GM04504 (cell line): Measurements from ENCODE around the gene CASKIN2.
"Not testable (repeated sequence)": the region's sequence is repeated elsewhere in the genome, so short reads cannot be mapped to it uniquely, and the experiment has no call there.

Experiments
- DNase-seq: peaks from one replicate; pipeline ENCODE4 v3.0.0-alpha.2; 2012; ENCODE audit warnings: low read depth

Gene CASKIN2

DNA sequence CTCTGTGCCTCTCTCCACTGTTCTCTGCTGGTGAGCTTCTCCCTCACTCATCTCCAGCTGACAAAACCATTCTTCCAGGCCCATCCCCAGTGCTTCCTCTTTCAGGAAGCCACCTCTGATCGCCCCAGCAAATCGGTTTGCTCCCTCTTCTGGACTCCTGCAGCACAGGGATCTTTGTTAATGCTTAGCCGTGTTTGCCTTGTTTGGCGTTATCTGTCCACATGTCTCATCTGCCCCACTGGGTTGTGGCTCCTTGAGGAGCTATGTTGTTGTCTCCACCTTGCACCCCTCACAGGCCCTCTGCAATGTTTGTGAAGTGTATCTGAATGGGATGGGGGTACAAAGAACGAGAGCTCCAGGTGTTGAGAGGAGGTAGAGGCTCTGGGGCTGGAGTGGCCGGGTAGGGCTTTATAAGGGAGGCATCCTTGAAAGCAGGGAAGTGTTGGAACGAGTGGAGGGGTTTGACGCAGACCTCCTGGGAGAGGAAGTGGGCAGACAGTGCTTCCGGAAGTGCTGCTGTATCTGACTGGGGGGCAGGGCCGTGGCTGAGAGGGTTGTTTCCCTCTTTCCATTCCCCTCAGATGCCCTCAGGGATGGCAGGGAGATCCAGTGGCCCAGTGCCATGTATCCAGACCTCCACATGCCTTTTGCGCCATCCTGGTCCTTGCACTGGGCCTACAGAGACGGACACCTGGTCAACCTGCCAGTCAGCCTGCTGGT is 27.8 kb downstream of the CASKIN2 start:
- DNase-seq: no peak

DNA sequence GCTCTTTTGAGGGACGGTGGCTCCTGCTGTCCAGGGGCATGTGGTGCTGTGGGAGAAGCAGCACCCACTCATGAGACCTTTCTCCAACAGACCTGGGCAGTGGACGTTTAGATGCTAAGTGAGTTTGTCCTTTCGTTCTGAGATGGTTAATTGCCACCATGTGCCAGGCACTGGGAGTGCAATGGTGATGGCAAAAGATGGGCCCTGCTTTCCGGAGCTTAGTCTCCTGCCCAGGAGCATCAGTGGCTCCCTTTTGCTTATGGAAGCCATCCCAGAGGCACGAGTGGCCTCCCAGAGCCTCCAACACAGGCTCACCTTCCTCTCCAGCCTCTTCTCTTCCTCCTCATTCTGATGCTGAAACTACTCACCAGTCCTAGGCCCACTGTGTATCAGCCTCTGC is 28.4 kb downstream of the CASKIN2 start:
- DNase-seq: no peak

DNA sequence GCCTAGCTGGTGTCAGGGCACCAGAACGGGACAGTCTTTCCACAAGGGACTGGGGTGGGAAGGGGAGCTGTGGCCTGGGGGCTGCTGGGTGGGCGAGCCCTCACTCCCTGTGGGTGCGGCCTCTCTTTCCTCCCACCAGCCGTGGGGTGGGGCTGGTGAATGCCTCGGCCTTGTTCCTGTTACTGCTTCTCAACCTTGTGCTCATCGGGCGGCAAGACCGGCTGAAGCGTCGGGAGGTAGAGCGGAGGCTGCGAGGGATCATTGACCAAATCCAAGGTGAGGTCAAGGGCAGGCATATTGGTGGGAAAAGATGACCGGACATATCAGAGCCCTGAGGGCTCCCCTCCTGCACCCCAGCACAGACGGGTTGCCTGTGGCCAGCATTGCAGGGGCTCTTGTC is 29.2 kb downstream of the CASKIN2 start:
- no peak for DNase-seq

DNA sequence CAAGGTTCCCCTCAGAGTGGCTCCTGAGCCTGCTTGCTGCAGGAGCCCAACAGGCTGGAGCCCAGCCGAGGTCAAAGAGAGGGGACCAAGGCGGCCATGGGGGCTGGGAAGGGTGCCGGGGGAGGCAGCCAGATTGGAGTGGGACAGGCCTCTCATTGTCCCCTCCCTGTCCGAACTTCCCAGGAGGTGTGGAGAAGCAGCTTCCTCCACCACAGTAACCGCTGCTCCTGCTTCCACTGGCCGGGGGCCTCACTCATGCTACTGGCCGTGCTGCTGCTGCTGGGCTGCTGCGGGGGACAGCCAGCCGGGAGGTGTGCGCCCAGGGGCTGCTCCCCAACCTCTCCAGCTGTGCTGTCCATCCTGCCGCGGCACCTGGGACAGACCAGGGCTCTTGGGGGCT is 29.6 kb downstream of the CASKIN2 start:
- no peak for DNase-seq

DNA sequence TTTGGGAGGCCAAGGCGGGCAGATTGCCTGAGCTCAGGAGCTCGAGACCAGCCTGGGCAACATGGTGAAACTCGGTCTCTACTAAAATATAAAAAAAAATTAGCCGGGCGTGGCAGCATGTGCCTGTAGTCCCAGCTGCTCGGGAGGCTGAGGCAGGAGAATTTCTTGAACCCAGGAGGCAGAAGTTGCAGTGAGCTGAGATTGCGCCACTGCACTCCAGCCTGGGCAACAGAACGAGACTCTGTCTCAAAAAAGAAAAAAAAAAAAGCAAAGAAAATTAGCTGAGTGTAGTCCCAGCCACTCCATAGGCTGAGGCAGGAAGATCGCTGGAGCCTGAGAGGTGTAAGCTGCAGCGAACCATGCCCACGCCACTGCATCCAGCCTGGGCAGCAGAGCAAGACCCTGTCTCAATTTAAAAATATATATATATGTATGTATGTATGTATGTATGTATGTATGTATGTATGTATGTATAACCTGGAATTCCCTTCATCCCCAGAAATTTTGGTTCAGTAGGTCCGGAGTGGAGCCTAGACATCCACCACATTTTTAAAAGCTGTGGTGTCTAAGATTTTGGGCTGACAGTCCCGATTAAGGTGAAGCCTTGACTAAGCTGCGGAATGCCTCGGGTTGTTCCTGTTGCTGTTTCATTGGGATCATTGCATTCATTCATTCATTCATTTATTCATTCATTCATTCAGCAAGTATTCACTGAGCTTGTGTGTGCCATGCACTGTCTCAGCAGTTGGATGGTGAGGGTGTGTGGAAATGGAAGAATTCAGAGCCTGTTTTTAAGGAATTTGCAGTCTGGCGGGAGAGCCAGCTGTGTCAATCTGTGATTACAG is 33.0 kb downstream of the CASKIN2 start:
- no peak for DNase-seq

DNA sequence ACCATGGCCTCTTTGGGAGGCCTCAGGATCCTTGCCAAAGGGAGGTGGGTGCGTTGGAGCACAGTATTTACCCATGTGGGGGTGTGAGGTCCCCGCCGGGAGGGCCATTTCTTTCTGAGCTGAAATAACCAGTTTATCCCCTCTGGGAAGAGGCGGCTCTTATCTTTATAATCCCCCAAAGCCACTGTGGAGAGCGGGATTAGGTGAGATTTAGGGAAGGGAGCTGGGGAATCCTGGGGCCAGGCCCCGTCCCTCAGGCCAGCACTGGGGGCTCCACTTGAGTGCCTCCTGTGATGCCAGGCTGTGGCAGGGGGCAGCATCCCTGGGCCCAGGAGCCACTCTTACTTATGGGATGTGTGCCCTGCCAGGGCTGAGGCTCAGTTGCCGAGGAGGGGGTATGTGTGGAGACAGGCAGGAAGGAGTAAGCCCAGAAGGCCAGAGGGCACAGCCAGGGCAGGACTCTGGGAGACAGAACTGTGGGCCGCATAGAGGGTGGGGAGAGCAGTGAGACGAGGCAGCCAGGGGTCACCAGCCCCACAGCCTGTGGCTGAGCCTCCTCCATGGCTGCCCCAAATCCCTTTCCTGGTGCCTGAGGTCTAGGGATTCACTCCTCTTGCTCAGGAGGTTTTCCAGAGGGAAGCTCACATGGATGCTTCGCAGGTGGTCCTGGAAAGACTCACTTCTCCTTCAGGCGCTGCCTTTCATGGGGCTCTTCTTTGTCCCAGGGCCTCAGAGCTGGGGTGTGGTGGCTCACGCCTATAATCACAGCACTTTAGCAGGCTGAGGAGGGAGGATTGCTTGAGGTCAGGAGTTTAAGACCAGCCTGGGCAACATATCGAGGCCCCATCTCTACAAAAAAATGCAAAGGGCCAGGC is 33.9 kb downstream of the CASKIN2 start:
- no peak for DNase-seq

DNA sequence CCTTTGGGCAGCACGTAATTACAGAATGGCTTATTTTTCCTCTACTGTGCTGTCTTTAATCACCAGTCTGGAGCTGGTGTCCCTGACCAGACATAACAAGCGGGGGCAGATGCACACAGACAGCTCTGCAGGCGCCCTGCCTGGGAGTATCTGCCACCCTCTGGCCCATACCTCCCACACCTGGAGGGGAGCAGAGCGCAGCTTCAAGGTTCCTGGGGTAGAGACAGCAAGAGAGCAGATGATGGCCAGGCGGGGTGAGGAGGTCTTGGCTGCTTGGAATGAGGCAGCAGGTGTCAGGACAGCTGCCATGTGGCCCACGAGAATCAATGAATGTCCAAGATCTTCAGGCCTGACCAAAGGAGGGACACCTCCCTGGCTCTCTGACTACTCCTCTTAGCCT is 35.1 kb downstream of the CASKIN2 start:
- no peak for DNase-seq

DNA sequence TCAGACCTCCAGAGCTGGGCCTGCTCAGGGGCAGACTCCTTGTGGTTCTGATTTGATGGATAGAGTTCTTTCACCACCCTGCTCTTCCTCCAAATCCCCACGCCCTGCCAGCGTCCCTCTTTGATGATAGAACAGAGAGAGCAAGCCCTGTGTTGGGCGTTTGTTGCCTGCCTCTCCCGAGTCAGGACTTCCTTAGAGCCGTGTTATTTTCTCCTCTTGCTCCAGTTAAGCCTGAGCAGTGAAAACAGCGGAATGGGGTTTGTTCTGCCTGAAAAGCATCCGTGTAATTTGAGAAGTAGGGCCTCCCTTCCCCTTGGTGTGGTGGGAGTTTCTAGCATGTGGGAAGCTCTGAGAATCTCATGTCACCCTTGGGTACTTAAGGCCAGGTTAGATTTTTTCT is 36.8 kb downstream of the CASKIN2 start:
- DNase-seq: no peak

DNA sequence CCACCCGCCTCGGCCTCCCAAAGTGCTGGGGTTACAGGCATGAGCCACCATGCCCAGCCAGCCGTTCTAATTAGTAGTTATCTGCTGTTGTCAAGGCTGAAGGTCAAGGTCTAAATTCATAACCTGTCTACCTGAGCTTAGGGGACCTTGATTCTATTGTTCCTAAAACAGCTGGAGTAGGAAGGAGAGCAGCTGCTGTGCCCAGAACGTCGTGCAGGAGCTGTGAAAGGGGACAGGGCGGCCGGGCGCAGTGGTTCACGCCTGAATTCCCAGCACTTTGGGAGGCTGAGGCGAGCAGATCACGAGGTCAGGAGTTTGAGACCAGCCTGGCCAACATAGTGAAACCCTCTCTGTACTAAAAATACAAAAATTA is 37.9 kb downstream of the CASKIN2 start:
- not testable (repeated sequence) for DNase-seq

DNA sequence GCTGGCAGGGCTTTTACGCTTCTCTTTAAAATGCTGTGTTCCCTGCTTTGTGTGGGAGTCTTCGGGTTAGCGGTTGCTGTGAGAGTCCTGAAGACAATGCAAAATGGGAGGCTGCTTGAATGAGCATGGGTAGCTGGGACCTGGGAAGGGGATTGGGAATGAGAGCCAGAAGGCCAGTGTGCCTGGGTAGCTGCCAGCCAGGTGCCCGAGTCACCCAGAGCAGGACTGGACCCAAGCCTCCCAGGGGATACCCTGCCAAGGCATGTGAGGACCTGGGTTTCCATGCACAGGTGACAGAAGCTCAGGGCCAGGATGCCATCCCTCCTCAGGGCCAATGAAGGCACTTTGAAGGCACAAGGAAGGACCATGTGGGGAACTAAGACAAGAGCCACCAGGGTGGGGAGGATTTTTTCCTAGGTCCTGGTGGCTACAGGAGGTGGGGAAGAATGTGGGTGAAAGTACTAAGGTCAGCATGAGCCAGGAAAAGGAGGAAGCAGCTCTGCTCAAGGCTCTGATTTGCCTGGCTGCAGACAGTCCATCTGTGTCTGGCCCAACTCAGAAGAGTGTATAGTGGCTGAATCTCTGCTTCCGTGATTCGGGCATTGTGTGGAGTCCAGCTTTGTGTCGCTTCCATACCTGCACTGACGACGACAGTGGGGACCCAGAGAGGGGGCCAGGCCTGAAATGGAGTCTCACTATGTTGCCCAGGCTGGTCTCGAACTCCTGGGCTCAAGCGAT is 38.4 kb downstream of the CASKIN2 start:
- no peak for DNase-seq

DNA sequence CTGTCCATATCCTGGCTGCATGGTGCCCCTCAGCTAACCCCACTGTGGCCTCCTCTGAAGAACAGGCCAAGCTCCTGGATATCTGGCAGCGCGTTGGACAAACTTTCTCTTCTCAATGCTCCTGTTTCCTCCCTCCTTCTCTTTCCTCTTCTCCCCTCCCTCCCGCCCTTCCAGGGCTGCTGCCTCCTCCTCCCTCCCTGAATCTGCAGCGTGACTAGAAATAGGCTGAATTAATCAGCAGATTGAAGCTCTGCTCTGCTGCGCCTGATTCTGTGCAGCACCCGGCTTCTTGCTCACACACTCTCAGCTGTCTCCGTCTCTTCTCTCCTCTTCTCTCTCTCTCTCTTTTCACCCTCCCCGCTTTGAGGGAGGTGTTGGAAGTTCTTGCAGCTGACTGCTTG is 39.1 kb downstream of the CASKIN2 start:
- DNase-seq: no peak

DNA sequence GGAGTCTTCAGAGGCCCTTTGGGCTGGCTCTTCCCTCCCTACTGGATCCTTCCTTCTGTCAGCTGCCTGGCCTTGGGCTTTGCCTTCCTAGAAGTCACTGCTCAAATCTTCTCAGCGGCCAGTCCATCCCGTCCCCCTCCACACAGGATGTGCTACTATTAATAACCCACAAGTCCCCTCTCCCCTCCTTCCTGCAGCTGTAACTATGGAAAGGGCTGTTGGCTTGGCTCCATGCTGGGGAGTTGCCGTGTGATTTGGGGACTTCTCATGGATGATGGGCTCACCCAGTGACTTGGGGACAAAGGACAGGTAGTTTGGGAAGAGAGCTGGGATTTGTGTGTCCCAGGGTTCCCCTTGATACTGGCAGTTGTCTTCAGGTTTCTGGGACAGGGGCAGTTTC is 39.5 kb downstream of the CASKIN2 start:
- DNase-seq: no peak

DNA sequence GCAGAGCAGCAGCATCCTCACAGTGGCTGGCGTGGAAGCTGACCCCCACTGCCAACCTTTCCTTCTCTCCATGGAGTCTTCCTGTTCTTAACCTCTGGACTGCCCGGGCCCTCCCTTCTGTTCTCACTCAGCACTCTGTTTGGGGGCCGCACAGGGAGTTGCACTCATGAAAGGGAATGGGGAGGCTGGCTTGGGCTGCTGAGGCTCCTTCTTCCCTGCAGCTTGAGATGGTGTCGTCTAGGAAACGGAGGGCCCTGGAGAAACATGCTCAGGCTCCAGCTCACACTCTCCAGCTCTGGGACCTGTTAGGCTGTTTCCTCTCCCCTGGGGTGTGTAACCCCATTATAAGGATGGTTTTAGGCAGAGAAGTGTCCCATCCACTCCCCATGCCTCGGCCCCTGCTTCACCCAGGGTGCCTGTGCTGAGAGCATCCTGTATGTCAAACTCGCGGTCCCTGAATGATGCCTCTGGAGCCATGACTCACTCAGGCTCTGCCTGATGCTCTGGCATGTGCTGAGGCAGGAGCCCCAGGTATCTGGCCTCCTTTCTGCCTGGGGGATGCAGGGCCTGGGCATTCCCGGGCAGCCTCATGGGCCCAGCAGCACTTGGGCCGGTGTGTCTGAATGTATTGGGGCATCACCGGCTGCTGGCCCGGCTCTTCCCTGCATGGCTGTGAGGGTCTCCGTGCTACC is 40.0 kb downstream of the CASKIN2 start:
- no peak for DNase-seq

DNA sequence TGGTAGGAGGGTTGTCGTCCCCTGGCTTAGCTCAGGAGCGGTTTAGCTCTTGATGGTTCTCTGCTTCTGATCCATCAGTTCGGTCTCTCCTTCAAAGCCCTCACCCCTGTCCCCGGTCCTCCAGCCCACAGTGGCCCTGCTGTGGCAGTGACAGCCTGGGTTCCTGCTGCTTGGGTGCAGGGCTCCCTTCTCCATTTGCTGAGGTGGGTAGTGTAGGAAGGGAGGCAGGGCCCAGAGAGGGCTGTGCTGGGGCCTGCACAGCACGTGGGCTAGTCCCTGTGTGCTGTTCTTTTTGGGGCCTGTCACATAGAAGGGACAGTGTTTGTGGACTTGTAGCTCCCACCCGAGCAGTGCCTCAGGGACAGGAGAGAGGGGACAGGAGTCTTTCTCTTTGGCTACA is 40.6 kb downstream of the CASKIN2 start:
- no peak for DNase-seq

DNA sequence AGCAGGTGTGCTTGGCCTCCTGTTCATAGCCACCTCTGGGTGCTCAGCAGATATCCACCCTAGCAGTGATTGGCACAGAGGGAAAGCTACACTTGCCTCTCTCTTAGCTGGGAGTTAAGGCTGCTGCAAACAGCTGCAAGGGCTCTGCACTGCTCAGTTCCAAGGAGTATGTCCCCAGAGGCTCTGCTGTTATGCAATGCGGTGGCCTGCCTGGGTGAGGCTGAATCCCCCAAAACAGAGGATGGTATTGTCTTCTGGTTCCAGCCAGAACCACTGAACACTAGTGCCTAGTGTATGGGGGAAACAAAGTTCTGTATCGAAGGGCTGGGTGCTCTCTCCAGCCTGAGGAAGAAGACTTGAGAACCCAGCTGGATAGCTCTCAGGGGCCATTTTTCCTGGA is 42.1 kb downstream of the CASKIN2 start:
- no peak for DNase-seq

DNA sequence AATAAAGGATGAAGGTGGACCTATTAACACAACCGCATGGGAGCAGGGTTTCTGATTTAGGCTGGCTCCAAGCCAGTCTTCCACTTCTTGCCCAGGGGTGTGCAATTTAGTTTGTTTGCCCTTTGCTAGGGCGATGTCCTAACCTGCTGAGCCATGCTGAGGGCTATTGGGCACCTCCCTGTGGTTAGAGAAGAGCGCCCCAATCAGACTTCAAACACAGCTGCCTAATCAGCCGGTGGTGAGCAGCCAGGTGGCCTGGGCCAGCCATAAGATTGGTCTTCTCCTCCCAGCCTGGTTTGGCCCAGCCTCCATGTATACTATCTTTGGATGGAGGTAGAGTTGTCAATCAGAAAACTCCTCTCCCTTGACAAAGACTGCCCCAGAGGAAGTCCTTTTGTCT is 43.2 kb downstream of the CASKIN2 start:
- DNase-seq: no peak

DNA sequence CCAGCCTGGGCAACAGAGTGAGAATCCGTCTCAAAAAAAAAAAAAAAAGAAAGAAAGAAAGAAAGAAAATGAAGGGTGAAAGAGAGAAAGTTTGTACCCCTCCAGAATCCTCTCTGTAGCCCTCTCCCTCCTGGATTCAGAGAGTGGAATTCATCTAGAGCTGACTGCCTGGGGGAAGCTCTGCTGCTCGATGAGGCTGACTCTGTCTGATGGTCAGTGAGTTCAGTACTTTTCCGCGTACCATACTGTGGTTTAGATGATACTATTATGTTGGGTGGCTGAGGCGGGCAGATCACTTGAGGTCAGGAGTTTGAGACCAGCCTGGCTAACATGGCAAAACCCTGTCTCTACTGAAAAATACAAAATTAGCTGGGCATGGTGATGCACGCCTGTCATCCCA is 44.1 kb downstream of the CASKIN2 start:
- DNase-seq: no peak

DNA sequence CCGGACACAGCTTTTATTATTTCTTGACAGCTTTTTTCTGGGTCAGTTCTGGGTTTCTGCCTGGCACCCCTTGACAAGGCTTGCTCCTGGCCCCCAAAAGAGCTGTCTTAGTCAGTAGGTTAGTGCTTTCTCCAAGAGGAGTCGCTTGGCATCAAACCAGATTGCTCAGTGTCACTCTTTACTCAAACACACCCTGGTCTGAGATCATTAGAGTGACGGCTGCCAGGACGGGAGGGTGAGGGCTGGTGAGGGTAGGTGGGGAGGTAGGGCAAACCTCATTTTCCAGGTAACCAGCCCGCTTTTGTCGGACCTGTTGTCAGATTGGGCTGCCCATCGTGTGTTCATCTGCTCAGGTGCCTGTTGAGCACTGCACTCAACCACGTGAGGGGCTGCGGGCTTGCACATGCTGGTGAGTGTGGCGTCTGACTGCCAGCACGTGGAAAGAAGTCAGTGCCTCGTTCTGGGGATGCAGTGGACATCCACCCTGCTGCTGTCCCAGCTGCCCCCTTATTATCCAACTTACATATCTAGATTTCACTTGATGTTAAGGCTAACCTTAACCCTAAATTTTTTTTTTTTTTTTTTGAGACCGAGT is 46.5 kb downstream of the CASKIN2 start:
- DNase-seq: no peak

DNA sequence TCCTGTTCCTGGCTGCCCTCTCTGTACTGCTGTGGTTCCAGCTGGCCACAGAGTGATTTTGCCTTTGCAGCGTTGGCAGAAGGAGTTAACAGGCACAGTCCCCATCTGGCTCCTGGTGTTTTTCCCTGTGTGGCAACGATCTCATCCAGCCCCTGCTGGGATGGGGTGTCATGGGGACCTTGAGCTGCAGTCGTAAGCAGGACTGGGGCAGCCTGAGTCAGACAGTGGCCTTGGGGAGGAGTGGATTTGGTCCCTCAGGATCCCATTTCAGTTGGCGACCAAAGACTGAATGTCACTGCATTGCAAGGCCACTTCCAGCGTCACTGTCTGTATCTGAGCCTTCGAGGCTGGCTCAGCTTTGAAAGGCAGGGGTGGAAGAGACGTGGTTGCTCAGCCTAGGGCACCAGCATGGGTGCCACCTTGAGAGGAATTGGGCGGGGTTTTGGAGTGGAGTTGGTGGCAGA is 47.0 kb downstream of the CASKIN2 start:
- no peak for DNase-seq

DNA sequence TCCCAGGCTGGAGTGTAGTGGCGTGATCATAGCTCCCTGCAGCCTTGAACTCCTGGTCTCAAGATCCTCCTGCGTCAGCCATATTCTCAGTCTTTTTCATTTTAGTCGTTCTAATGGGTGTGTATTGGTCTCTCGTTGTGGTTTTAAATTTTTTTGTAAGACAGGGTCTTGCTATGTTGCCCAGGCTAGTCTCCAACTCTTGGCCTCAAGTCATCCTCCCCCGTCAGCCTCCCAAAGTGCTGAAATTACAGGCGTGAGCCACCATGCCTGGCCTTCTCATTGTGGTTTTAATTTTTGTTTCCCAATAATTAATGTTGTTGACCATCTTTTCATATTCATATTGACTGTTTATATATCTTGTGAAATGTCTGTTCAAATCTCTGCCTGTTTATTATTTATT is 50.3 kb downstream of the CASKIN2 start:
- no peak for DNase-seq

DNA sequence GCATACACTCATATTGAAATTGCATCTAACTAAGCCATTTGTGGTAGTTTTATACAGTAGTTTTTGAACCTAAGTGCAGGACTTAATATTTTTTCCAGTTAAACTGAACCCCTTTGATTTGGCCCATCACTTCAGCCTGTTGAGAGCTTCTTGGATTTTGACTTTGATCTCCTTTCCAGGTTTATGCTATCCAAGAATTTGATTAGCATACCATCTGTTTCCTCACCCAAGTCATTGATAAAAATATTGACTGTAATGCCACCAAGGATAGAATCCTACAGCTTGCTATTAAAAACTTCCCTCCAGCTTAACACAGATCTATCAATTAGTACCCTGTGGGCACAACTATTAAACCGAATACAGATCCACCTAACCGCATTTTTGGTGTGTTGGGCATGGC is 51.7 kb downstream of the CASKIN2 start:
- DNase-seq: no peak
